Measurements from ENCODE around the gene GPR171.

The GPR171 gene

DNA sequence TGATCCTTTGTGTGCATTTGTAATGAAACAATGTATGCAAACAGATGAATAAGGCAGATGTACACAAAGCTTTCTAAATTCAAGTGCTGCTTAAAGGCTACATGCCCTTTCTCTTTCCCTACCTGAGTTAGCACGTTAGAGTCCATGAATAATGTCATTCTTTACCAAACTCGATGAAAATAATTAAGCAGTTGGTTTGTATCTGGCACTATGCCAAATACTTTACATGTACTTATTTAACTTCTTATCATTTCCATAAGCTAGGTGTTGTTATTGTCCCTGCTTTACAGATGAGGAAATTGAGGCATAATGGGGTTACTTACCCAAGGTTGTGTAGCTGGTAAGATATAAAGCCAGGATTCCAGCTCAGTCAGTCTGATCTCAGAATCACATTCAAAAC lies 2.4 kb downstream of the GPR171 start:
- ChIA-PET POLR2A (no interaction called here), CTCF (interaction anchor here (1.3 kb wide), 1 partner anchor 28 kb away, joined by 5 read pairs; no protein-coding TSS in a partner anchor)
- H3K4me3 ChIP-seq (ENCODE audit: low read depth, low read length), result no peak overlapping the region
- H3K9me3 ChIP-seq (ENCODE audit: control insufficient read depth, insufficient read depth, low read depth, low read length), result no peaks in the 10 kb centered on the region
- H3K36me3 ChIP-seq (ENCODE audit: control insufficient read depth in 2 of 2, insufficient read depth in 1 of 2, low read length in 2 of 2), result peaks cover 0 to 3% of the 10 kb centered on the region in 2 experiments; a peak in 1 of 3 replicates
- TF ChIP-seq ZNF610 (tag by site-specific recombination; IDR thresholded peaks at IDR 0.05; ENCODE audit: borderline replicate concordance) (no peak), ZNF2 (tag by site-specific recombination; IDR thresholded peaks at IDR 0.05) (no peak), ZNF169 (tag by site-specific recombination; IDR thresholded peaks at IDR 0.05) (no peak), PRDM2 (tag by site-specific recombination; IDR thresholded peaks at IDR 0.05; ENCODE audit: borderline replicate concordance) (no peak), ZNF768 (tag by site-specific recombination; IDR thresholded peaks at IDR 0.05) (no peak), ZNF521 (tag by site-specific recombination; IDR thresholded peaks at IDR 0.05) (no peak), ZNF274 (IDR thresholded peaks at IDR 0.05; ENCODE audit: low read length) (no peak), ZNF274 (tag by site-specific recombination; IDR thresholded peaks at IDR 0.05; ENCODE audit: borderline replicate concordance) (no peak), ZNF501 (tag by site-specific recombination; IDR thresholded peaks at IDR 0.05) (no peak), PBX3 (CRISPR knock-in tag; IDR thresholded peaks at IDR 0.05) (no peak), ZNF248 (tag by site-specific recombination; IDR thresholded peaks at IDR 0.05) (no peak), ZNF394 (tag by site-specific recombination; IDR thresholded peaks at IDR 0.05; ENCODE audit: borderline replicate concordance) (no peak), ZNF785 (tag by site-specific recombination; IDR thresholded peaks at IDR 0.05) (no peak), KLF1 (tag by site-specific recombination; IDR thresholded peaks at IDR 0.05) (no peak), GFI1B (tag by site-specific recombination; IDR thresholded peaks at IDR 0.05) (no peak), ZNF18 (tag by site-specific recombination; IDR thresholded peaks at IDR 0.05) (no peak), ZNF223 (tag by site-specific recombination; IDR thresholded peaks at IDR 0.05) (no peak)
- TF ChIP-seq, protein P1, sequence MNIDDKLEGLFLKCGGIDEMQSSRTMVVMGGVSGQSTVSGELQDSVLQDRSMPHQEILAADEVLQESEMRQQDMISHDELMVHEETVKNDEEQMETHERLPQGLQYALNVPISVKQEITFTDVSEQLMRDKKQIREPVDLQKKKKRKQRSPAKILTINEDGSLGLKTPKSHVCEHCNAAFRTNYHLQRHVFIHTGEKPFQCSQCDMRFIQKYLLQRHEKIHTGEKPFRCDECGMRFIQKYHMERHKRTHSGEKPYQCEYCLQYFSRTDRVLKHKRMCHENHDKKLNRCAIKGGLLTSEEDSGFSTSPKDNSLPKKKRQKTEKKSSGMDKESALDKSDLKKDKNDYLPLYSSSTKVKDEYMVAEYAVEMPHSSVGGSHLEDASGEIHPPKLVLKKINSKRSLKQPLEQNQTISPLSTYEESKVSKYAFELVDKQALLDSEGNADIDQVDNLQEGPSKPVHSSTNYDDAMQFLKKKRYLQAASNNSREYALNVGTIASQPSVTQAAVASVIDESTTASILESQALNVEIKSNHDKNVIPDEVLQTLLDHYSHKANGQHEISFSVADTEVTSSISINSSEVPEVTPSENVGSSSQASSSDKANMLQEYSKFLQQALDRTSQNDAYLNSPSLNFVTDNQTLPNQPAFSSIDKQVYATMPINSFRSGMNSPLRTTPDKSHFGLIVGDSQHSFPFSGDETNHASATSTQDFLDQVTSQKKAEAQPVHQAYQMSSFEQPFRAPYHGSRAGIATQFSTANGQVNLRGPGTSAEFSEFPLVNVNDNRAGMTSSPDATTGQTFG (tag by site-specific recombination; IDR thresholded peaks at IDR 0.05; ENCODE audit: borderline replicate concordance), result no peak
- TF ChIP-seq, protein P2, sequence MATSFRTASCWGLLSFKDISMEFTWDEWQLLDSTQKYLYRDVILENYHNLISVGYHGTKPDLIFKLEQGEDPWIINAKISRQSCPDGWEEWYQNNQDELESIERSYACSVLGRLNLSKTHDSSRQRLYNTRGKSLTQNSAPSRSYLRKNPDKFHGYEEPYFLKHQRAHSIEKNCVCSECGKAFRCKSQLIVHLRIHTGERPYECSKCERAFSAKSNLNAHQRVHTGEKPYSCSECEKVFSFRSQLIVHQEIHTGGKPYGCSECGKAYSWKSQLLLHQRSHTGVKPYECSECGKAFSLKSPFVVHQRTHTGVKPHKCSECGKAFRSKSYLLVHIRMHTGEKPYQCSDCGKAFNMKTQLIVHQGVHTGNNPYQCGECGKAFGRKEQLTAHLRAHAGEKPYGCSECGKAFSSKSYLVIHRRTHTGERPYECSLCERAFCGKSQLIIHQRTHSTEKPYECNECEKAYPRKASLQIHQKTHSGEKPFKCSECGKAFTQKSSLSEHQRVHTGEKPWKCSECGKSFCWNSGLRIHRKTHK (tag by site-specific recombination; IDR thresholded peaks at IDR 0.05), result no peak
- no peak overlapping the region for H3K27ac ChIP-seq (ENCODE audit: extremely low read depth, low read depth, low read length)
- no peaks in the 10 kb centered on the region for H3K4me1 ChIP-seq (ENCODE audit: control insufficient read depth, insufficient read depth, low read length)

Data from HEK293 (cell line).